Measurements from ENCODE around the gene PSENEN.

Gene PSENEN

DNA sequence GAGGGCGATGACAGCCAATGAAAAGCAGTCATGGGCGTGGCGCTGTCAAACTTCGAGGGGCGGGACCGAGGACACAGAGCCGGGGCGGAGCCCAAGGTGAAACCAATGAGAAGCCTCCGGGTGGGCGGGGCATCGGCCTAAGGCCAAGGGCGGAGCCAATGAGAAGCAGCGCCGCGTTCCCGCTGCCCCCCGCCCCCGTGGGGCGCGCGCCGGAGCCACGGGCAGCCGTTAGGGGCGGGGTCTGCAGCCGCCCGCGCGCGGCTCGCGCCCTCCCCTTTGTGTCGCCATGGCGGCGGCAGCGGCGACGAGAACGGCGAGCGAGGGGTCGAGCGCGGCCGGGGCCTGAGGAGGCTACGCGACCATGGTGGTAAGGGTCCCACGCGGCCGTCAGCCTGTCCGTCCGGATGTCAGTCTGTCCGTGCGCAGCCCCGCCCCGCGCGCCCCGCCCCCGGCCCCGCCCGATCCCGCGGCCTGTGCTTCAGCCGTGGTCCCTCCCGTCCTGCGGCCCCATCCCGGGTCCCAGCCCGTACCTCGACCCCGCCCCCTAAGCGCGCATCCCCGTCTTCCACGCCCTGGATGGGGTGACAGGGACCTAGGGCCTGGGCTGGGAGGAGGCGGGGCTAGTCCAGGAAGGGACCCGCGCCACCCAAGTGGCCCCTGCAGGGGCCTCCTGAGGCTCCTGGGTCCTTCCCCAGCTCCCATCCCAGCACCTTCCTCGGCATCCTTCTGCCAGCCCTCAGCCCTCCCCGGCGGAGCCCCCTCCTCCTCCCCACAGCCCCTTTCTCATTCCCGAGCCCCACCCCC is 30.0 kb downstream of the PSENEN start, which contains the start of gene ARHGAP33:
TSS of gene ARHGAP33 (plus strand) at position 267 of the 804 bp plus-strand sequence. CDS start at position 362, 95 bp downstream.
- peak; percentile 98 for DNase-seq

DNA sequence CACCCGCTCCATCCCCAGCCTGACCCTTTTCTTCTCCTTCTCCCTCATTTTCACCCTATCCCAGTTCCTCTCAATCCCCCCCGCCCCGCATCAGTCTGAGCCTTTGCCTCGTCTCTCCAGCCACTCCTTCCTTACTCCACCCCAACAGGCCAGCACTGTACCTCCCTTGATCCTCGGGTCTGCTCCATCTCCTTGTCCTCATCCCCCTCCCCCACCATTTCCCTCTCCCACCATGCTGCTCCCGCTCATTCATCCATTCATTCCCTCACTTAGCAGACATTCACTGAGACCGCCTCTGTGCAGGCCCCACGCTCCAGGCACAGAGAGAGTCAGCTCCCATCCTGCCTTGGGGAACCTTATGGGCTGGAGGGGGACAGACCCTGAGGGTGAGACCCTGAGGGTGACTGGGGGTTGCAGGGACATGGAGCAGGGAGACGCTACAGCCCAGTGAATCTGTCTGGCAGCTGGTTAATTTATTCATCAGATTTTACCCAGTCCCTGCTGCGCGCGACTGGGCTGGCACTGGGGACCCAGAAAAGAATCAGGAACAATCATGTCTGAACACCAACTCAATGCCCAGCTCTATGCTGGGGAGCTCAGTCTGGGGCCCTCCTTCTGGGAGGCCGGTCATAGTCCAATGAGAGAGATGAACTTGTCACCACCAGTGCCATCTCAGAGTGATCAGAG is 30.8 kb downstream of the PSENEN start:
- DNase-seq, result no peak

DNA sequence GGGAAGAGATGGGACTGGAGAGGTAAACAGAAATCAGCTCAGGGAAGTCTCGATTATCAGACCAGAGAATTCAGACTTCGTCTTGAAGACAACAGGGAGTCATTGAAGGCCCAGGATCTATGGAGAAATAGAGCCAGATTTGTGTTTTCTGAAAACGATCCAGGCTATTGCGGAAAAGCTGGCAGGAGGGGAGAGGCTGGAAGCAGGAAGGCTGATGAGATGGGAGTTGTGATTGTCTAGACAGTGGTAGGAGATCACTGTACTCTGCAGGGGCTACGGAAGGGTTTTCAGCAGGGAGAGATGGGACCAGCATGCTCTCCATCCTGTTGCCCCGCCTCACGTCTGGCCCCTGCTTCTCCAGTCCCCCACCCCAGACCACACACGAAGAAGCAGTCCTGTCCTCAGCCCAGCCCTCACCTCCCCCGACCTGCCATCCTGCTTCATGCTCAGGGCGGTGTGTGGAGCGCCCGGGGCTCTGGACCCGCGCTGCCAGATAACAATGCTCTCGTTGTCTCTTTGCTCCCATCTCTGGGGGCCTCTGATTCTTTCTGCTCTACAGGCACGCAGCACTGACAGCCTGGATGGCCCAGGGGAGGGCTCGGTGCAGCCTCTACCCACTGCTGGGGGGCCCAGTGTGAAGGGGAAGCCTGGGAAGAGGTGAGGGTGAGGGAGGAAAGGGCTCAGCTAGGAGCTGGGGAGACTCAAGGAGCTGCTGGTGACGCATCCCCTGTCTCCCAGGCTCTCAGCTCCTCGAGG is 31.8 kb downstream of the PSENEN start:
- DNase-seq, result no peak

DNA sequence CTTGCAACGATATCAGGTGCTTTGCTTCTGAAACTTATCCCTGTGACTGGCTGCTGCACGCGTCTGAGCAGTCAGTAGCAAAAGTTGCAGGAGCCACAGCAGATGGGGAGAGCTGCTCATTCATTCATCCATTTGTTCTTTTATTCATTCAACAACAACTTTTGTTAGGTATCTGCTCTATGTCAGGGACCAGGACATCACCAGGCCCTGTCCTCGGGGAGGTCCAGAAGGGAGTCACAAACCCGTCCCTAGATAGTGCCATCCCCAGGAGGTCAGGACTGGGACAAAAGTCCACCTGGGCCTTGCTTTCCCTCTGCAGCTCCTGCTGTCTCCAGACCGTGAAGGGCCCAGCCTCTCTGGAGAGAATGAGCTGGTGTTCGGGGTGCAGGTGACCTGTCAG is 32.5 kb downstream of the PSENEN start:
- DNase-seq, result no peak

DNA sequence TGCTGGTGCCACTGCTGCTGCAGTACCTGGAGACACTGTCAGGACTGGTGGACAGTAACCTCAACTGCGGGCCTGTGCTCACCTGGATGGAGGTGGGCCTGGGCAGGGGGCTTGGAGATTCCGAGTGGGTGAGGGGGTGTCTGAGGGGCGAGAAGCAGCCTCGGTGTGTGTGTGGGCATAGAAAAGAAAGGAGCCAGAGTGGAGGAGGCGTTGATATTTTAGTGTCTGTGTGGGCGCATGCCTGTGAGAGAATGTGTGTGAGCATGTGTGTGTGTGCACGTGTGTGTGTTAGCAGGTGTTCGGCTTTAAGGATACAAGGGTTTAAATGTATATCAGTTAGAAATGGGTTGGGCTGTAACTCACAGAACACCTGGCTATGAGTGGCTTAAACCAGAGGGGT is 33.6 kb downstream of the PSENEN start:
- DNase-seq, result no peak

DNA sequence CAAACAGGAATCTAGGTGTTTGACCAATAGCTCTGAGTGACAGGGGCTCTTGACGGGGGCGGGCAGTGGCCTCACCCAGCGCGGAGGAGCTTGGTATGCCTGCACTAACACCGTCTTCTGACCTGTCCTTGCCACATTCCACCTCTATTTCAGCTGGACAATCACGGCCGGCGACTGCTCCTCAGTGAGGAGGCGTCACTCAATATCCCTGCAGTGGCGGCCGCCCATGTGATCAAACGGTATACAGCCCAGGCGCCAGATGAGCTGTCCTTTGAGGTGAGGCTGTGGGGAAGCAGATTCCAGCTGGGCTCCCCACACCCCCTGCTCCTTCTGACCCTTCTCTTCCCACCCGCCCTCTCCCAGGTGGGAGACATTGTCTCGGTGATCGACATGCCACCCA is 34.6 kb downstream of the PSENEN start:
- no peak for DNase-seq

DNA sequence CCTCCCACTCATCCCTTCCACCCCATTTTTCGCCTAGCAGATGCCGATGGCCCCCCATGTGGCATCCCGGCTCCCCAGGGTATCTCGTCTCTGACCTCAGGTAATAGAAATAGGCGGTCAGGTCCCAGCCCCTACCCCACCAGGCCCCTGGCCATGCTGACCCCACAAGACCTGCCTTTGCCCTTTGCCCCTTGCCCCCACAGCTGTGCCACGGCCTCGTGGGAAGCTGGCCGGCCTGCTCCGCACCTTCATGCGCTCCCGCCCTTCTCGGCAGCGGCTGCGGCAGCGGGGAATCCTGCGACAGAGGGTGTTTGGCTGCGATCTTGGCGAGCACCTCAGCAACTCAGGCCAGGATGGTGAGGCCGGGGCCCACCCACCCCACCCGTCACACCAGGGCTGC is 35.3 kb downstream of the PSENEN start:
- no peak for DNase-seq

DNA sequence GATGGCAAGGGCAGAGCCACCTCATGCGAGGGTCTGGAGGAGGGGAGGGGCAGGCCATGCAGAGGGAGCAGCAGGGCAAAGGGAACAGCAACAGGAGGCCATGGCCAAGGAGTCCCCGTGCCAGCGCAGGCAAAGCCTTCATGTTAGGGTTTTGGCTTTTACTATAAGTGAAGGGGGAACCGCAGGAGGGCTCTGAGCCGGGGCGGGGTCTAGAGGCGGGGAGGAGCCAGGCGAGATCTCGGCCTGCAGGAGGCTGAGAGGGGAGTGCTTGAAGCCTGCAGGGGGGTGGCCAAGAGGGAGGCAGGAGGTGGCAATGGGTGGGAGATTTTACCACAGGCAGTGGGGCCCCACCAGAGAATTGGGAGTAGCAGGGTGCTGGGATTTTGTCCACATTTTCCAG is 36.2 kb downstream of the PSENEN start:
- no peak for DNase-seq

DNA sequence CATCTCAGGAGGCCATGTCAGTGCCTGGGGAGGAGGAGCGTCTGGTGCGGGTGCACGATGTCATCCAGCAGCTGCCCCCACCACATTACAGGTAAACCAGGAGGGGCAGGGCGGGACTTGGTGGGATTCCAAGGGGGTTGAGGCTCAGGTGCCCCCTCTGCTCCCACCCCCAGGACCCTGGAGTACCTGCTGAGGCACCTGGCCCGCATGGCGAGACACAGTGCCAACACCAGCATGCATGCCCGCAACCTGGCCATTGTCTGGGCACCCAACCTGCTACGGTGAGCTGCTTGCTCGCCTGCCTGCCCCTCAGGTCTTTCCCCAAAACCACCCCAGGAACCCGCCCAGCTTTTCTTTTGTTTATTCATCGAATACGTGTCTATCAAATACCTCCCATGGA is 37.1 kb downstream of the PSENEN start:
- no peak for DNase-seq

DNA sequence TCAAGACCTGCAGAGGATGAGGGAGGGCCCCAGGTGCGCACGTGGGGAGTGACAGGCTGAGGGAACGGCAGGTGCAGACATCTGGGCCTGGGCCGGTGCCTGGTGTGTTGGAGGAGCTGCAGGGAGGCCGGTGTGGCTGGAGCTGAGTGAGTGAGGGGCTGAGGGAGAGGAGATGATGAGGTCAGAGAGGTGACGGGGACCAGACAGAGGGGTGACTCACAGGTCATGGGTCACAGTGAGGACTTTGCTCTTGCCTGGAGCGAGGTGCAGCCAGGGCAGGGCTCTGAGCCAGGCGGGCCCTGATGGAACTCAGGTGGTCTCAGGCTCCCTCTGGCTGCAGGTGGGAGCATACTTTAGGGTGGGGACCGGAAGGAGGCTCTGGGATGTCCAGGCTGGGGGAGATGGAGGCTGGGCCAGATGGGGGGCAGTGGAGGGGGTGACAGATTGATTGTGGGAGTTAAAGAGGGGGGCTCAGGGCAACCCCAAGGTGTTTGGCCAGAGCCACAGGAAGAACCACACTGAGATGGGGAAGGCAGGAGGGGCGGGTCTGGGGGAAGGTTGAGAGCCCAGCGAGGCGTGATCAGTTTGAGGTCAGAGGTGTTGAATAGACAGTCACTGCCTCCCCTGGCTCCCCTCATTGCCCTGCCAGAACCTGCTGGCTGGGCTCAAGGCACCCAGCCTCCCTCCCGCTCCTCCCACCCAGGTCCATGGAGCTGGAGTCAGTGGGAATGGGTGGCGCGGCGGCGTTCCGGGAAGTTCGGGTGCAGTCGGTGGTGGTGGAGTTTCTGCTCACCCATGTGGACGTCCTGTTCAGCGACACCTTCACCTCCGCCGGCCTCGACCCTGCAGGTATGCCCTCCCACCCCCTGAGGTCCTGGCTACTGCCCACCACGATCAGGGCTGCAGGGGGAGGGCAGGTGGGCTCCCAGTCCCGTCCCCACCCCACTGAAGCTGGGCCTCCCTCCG is 38.3 kb downstream of the PSENEN start:
- no peak for DNase-seq

DNA sequence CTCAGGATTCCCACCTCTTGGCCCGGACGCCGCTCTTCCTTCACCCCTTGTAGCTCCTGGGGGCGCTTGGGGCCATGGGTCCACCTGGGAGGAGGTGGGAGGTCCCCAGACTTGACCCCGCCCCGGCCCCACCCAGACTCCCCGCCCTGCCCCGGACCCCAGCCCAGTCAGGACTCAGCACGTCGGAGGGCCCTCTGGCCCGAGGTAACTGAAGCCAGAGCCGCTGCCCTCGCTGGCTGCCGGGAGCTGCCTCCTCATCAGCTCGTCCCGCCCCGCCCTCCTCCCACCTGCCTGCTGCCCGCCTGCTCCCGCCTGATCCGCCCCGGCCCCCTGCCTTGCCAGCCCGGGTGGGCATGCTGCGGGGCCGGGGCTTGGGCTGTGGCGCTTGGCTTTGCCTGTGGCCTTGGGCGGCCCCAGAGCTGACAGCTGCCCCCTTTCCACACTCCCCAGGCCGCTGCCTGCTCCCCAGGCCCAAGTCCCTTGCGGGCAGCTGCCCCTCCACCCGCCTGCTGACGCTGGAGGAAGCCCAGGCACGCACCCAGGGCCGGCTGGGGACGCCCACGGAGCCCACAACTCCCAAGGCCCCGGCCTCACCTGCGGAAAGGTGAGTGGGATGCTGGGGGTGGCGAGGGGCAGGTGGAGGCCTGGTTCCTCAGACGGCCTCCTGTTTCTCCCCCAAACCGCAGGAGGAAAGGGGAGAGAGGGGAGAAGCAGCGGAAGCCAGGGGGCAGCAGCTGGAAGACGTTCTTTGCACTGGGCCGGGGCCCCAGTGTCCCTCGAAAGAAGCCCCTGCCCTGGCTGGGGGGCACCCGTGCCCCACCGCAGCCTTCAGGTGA is 39.3 kb downstream of the PSENEN start:
- no peak for DNase-seq

DNA sequence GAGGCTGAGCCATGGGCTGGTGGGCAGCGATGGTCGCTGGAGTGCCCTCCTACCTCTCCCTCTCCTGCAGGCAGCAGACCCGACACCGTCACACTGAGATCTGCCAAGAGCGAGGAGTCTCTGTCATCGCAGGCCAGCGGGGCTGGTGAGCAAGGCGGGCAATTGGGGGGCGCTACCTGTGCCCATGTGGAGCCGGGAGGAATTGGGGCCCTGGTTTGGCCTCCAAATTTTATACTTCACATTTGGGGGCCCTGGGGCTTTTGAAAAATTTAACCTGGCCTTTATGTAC is 39.8 kb downstream of the PSENEN start:
- DNase-seq, result no peak

DNA sequence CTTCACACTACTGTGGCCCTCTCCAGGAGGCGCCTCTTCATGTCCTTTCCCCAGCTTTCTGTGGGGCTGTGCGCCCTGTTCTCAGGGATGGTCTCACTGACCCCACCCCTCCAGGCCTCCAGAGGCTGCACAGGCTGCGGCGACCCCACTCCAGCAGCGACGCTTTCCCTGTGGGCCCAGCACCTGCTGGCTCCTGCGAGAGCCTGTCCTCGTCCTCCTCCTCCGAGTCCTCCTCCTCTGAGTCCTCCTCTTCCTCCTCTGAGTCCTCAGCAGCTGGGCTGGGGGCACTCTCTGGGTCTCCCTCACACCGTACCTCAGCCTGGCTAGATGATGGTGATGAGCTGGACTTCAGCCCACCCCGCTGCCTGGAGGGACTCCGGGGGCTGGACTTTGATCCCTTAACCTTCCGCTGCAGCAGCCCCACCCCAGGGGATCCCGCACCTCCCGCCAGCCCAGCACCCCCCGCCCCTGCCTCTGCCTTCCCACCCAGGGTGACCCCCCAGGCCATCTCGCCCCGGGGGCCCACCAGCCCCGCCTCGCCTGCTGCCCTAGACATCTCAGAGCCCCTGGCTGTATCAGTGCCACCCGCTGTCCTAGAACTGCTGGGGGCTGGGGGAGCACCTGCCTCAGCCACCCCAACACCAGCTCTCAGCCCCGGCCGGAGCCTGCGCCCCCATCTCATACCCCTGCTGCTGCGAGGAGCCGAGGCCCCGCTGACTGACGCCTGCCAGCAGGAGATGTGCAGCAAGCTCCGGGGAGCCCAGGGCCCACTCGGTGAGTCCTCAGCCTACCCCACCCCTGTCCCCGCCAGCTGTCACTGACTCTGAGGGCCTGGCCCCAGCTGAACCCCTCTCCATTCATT is 41.1 kb downstream of the PSENEN start:
- no peak for DNase-seq

DNA sequence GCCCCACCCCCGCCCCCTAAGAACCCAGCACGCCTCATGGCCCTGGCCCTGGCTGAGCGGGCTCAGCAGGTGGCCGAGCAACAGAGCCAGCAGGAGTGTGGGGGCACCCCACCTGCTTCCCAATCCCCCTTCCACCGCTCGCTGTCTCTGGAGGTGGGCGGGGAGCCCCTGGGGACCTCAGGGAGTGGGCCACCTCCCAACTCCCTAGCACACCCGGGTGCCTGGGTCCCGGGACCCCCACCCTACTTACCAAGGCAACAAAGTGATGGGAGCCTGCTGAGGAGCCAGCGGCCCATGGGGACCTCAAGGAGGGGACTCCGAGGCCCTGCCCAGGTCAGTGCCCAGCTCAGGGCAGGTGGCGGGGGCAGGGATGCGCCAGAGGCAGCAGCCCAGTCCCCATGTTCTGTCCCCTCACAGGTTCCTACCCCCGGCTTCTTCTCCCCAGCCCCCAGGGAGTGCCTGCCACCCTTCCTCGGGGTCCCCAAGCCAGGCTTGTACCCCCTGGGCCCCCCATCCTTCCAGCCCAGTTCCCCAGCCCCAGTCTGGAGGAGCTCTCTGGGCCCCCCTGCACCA is 41.9 kb downstream of the PSENEN start:
- no peak for DNase-seq

DNA sequence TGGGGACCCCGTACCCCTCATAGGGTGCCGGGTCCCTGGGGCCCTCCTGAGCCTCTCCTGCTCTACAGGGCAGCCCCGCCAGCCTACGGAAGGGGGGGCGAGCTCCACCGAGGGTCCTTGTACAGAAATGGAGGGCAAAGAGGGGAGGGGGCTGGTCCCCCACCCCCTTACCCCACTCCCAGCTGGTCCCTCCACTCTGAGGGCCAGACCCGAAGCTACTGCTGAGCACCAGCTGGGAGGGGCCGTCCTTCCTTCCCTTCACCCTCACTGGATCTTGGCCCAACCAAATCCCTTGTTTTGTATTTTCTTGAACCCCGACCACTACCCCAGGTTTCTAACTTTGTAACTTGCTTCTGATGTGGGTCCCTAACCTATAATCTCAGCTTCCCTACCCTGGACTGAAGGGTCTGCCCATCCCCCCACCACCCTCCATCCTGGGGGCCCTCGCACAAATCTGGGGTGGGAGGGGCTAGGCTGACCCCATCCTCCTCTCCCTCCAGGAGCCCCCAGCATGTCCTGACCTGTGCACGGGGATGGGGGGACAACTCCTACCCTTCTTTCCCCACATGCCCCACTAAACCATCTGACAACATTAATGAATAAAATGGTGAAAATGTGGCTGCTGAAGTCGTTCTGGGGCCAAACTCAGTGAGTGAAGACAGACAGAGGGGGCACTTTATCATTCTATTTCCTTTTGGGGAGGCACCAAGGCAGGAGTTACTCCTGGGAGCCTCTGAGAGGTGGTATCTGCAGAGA is 42.9 kb downstream of the PSENEN start:
- DNase-seq, result no peak

DNA sequence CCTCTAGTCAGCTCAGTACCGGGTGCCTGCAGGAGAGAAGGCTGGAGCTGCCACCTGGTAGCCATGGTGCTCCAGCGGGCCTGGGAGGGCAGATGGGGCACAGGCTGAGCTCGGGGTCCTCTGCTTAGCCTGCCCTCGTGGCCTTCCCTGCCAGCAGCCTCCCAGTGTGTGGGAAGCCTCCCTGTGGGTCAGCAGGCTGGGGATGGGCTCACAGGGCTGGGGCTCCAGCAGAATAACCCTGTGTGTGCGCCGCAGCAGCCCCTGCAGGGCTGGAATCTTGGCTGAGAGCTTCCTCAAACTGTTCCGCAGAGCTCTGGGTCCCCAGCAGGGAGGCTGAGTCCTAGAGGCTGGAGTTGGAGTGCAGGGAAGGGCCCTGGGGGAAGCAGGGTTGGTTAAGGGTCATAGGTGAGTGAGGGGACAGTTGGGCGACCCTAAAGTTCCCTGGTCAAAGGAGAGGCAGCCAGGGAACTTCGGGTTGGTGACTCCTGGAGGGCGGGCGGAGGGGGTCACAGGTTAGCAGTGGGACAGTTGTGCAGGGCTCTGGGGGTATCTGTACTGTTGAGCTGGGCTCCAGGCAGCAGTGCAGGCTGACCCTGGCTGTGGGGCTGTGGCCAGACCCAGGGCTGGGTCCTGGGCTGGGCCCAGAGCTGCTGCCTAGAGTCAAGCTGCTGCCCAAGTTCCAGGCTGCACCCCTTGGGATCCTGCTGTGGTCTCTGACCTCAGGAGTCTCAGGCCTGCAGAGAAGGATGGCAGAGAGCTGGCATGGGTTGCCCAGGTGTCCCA is 43.9 kb downstream of the PSENEN start:
- no peak for DNase-seq

DNA sequence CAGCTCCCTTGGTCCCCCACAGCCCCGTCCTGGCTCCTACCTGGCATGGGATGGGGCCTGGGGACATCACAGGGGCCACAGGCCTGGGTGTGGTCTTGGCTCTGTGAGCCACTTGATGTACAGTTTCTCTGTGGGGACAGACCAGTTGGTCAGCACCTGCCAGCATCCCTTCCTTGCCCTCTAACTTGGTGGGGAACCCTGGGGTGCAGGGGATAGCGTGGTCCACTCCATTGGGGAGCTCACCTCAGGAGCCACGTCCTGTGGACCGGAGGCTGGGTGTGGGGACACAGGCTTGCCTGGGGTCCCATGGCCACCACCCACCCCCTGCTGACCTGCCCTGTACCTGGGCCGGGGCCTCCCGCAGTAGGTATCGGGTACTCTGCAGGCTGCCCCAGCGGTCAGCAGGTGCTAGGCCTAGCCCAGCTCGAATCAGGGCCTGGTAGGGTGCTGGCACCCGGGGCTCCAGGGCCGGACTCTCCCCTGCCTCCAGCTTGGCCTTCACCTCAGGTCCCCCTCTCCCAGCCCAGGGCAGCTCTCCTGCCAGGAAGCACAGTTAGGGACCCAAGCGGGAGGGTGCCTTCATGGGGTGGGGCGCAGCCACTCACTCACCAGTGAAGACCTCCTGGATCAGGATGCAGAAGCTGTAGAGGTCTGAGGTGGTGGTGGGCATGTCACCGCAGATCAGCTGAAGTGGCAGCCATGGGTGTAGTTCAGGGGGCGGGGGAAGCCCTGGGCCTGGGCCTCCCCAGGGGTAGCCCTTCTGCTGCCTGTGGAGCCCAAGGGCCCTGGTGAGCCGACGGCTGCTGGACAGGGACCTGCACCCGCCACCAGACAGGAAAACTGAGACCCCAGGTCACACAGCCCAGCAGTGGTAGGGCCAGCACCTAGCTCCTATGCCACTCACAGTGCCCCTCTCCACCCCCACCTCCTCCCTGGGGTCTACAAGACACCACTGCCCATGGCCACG is 44.8 kb downstream of the PSENEN start:
- DNase-seq, result no peak

Data from NCI-H526 treated with DMSO at 0.1 percent for 48 hours (cell line).